ENCODE measurements around the gene SPRED2.

GRCh38 chr2:65436824-65437221, 4.4 kb upstream of the SPRED2 start:
- TF ChIP-seq CTCF (IDR thresholded peaks at IDR 0.05) (no peak), POLR2A (IDR thresholded peaks at IDR 0.05) (no peak)
